ENCODE results near the gene TRPM5.

TRPM5 gene

DNA sequence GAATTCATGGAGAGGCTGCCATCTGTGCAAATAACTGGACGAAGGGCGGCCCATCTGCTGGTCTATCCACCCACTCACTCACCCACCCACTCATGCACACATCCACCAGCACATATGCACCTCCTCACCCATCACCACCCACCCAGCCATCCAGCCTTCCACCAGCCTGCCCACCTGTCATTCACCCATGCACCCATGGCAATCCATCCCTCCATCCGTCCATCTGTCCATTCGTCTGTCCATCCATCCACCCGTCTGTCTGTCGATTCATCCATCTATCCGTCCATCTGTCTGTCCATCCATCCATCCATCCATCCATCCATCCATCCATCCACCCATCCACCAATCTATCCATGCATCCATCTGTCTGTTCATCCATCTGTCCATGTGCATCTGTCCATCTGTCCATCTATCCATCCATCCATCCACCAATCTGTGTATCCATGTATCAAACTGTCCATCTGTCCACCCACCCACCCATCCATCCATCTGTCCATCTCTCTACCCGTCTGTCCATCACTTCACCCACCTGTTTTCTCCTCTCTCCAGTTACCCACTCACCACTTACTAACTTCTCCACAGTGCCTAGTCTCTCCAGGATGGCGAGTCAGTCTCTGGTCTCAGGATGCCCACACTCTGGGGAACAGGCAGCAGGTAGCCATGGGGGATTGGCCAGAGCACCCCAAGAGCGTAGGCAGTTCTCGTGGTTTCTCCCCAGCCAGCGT, 8.9 kb downstream of the TRPM5 start:
- no peak for DNase-seq

DNA sequence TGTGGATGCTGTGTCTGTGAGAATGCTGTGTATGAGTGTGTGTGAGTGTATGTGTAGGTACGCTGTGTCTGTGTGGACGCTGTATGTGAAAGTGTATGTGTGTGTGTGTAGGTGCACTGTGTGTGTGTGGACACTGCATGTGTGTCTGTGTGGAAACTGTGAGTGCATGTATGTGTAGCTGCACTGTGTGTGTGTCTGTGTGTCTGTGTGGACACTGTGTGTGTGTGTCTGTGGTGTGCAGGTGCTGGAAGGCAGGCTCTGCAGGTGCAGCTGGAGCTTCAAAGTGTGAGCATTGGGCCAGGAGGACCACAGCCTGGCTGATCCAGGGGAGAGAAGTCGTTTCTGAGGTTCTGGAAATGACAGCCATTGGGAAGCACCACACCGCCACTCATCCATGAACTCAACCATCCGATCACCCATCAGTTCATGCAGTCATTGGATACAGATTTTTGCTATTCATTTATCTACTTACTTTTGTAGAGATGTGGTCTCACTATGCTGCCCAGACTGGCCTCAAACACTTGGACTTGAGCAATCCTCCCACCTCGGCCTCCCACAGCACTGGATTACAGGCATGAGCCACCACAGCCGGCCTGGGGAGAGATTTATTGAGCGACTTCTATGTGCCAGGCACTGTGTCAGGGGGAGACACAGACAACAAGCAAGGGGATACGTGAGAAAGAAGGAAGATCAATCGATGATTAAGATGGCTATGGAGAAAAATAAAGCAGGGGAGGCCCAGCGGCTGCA, 9.6 kb downstream of the TRPM5 start:
- no peak for DNase-seq

DNA sequence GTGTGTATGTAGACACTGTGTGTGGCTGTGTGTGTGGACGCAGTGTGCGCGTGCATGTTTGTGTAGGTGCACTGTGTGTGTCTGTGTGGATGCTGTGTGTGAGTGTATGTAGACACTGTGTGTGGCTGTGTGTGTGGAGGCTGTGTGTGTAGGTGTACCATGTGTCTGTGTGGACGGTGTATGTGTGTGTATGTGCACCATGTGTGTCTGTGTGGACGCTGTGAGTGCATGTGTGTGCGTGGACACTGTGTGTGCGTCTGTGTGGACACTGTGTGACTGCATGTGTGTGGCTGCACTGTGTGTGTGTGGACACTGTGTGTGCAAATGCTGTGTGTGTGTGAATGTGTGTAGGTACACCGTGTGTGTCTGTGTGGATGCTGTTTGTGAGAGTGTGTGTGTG, 10.3 kb downstream of the TRPM5 start:
- no peak for DNase-seq

DNA sequence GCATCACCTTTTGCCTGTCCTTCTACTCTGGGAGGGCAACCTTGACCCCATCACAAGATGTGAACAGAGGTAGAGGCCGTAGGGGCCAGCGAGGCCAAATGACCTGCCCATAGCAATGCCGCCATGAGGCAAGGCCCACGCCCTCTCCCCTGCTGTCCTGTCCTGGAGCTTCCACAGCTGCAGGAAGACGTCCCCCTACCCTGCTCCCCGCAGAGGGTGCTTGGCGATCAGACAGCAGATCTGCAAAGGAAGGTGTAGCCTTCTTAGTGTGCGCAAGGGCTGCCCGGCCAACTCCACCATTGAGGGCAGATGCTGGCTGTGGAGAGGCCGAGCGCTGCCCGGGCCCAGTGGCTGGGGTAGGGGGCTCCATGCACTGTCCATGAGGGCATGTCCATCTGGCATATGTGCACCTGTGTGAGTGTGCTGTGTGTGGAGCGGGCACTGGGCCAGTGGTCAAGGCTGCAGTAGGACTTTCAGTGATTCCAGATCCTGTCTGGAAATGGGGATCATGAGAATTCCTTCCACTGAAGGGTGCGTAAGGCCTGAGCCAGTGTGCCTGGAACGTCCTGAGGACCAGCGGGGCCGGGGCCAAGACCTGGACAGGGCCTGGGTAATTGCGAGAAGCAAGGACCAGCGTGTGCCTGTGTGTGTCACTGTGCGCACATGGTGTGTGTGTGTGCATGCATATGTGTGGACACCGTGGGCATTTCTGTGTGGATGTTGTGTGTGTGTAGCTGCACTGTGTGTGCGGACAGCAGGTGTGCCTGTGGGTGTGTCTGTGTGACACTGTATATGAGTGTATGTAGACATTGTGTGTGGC, 11.0 kb downstream of the TRPM5 start:
- DNase-seq, result no peak

DNA sequence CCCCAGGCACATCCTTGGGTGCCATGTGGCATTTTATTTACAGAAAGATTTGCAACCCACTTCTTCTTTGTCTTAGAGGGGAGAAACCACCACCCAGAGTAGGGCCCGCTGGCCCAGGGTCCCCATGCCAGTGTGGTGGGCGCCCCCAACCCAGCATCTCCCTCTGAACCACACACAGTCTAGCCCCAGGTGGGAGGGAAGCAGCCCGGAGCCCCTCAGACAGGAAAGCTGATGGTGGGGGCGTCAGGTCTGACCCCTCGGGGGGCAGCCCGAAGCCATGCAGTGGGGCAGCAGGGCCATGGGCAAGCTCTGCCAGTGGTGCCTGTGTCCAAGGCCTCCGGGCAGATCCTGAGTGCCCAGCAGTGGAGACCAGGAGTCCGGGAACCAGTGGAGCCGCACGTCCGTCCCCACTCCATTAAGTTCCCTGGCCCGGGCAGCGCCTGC, 11.7 kb downstream of the TRPM5 start:
- no peak for DNase-seq

DNA sequence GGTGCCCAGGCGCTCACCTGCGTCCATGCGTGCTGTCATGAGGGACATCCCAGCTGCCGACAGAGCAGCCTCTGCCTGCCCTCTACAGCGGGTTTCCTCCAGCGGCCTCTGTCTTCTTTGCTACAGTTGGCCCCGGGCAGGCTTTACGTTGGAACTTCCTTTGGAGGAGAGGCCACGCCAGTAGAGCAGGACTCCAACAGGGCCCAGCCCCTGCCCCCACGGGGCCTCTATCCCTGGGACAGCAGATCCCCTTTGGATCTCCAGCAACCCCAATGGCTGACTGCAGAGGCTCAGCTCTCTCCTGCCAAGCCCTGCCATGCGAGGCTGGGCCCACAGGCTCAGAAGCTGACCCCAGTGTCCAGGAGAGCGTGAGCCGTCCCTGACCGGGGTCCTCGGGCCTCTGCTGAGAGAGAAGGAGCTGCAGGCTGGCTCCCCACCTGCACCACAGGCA, 12.1 kb downstream of the TRPM5 start:
- DNase-seq, result no peak

DNA sequence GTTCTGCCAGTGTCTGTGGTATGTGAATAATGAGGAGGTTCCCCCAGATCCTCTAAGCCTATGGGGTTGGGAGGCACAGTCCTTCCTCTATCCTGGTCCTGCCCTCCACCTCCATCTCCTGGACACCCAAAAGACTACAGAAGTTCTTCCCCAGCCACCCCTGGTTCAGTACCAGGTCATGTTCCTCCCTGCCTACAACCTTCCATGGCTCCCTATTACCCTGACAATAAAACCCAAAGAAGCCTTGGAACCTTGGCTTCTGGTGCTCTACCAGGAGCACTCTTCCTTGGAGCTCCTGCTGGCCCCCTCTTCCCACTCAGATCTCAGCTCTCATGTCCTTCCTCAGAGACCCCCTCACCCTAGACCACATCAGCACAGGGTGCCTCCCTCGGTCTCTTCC, 12.9 kb downstream of the TRPM5 start:
- no peak for DNase-seq

DNA sequence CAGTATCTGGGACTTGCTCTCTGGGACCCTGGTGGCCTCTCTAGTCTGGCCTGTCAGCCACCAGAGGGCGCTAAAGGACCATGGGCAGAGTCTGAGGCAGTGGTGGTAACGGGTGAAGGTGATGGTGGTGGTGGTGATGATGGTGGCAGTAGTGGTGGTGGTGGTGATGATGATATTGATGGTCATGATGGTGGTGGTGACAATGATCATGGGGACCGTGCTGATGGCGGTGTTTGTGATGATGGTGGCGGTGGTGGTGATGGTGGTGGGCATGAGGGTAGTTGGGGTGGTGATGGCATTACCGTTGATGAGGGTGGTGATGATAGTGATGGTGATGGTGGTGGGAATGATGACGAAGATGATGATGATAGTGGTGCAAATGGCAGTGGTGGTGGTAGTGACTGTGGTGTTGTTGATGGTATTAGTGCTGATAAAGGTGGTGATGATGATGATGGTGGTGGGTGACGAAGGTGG, 16.0 kb downstream of the TRPM5 start:
- peak; percentile 97 for DNase-seq

DNA sequence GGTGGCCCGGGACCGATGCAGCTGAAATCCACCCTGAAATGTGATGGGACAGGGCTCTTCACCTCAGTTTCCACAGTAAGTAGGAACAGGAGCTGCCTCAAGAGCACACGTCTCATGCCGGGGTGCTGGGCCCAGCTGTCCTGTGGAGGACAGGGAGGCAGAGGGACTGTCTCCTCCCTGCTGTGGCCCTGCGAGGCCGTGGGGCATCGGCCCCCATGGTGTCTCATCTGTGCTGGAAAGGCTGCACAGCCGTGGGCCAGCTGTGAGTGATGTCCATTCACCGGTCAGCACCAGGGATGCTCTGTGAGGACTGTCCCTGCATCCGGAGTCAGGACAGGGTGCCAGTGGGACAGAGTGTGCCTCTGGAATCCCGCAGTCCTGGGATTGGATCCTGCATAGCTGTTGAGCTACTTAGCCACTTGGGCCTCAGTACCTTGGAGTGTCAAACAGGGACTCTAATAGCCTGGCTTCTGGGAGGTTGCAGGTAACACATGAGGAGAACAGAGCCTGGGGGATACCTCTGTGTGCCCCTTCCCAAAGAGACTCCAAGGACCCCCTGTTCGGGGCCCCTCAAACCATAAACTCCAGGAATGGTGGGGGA, 16.5 kb downstream of the TRPM5 start:
- no peak for DNase-seq

DNA sequence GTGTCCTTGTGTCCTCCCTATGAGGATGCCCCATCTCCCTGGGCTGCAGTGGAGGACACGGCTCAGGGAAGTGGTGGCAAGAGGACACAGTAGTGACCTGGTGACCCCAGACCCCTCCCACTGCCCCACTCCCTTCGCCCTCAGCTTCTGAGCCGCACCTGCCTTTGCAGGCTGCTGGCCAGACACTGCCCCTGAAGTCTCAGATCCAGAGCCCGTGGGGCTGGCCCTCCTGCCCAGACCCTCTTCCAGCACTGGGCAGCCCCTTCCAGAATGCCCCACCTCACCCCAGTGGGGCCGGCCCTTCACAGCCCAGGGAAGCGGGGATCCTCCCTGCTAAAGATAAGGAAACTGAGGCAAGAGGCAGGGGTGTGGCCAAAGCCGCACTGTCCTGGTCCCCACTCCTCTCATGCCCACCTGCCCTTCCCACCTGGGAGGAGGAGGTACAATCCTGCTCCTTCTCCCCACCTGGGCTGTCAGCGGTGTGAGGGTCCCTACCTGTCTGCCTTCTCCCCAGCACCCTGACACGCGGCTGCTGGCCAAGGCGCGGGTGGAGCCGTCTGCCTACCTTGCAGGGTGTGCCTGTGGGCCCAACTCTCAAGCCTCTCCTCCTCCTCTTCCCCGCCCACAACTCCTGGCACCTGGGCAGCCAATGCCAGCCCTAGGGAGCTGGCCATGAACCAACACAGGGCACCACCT, 17.3 kb downstream of the TRPM5 start:
- no peak for DNase-seq

DNA sequence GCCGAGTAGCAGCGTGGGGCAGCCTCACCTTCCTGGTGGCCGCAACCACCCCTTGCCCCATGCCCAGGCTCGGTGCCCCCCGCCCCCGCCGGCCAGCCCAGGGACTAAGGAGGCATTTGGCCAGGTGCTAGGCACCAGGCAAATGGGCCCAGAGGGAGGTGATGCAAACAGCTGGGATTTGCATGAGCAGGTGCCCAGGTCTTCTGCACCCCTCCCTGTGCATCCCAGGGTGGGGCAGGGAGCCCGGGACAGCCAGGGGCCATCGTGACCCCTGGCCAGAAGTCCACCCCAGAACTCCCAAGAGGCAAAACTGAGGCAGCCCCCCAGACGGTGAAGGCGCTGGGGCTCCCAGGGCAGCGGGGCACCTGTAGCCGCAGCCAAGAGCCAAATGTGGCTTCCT, 18.1 kb downstream of the TRPM5 start:
- no peak for DNase-seq

DNA sequence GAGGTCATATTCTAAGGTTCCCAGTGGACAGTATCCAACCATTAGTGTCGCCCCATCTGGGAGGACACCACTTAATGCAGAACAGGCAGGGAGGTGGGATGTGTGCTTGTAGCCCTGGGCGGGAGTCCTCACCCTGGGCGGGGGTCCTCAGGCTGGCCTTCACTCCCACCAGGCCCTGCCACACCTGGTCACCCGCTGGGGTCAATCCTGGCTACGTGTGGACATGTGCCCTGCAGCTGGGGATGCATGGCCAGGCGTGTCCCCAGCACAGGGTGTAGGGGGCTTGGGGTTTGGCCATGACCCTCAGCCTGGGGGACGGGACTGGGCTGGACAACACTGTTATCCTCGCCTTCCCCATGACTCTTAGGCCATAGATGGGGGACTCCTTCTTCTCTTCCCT, 18.8 kb downstream of the TRPM5 start:
- DNase-seq, result no peak

DNA sequence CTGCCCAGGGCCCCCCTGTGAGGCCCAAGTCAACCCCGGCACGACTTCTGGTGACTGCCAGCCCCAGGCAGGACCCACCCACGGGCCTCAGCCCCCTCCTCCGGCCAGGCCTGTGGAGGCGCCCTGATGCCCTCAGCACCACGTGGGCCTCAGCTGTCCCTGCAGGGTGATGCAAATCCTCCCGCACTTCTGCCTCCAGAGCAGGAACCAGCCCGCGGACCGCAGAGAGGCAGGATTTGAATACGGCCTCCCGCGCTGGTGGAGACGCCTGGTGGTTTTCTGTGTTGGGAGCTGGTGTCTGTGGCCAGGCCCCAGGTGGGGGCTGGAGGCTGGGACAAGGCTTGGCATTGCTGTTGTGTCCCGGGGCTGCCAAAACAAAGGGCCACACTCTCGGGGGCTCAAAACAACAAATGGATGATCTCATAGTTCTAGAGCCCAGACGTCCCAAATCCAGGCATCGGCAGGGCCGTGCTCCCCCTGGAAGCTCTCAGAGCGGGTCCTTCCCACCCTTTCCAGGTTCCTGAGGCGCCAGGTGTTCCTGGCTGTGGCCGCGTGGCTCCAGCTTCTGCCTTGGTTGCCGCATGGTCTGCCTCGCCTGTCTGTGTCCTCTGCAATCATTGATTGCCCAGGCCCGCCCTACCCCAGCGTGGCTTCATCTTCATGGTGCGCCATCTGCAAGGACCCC, 19.4 kb downstream of the TRPM5 start:
- DNase-seq, result no peak

DNA sequence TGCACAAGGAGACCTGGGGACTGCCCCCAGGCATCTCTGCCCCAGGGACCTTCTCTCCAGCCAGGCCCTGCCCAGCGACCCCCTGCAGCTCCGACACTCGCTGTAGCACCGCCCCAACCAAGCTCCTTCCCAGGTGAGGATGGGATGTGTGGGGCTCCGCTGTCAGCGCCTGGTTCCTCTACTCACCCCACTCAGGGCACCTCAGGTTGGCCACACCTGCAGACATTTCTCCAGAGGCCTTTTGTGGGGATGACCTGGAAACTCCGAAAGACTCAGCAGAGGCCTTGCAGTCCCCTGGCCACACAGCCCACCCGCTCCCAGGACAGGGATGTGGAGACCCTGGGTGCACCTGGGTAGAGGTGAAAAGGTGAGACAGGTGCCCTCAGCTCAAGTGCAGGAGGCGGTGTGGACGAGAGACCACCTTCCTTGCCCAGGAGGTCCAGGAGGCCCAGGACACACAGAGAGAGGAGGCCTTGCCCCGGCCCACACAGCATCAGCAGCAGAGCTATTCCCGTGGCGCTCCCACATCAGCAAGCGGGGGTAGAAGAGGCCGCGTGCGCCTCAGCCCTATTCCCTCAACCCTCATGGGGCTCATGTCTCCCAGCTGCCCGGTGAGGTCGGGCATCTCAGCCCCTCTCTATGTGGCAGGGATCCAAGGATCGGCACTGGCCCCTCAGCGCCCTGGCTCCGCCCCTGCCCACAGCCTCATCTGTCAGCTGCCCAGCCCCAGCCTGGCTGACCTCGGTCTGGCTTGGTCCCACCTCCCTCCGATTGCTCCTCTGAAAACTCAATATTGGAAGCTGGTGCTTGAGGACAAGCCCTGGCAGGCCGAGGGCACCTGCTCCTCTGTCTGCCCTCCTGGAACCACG, 20.9 kb downstream of the TRPM5 start:
- DNase-seq, result no peak

DNA sequence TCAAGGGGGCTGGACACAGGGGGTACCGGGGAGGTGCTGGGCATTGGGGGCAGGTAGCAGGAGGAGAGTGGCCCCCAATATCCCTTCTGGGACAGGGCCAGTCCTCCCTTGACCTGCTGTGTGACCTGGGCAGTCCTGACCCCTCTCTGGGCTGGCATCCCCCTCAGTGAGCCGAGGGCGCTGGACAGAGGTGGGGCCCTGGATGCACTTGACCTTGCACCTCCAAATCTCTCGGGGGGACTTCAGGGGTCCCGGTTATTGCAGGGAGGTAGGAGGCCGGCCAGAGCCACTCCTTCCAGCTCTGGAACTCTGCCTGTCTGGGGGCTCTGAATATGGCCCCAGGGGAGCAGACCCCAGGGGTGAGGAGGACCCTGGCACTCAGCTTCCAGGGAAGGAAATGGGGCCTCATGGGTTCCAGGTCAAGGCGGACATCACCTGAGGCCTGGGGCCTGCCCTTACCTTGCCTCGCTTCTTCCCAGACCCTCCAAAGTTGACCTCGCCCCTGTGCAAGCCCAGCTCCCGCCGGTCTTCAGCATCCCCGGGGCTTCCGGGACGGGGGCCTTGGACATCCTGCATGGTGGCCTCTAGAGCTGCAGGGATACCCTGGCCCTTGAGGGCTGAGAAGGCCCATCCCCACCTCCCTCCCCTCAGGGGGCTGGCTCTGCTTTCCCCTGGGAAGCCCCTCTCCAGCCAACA, 21.7 kb downstream of the TRPM5 start:
- DNase-seq, result no peak

DNA sequence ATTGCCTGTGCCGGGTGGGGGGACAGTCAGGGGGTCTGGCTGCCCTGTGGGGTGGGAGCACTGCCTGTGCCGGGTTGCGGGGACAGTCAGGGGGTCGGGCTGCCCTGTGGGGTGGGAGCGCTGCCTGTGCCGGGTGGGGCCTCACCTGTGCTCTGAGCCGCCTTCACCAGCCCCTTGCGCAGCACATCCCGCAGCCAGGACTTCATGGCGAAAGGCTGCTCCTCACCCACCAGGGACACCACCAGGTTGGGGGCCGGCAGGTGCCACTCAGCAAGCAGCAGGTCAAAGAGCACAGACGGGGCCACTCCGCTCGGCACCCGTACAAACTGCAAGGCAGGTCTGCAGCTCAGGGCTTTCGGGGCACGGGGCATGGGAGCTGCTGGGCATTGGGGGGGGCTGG, 22.3 kb downstream of the TRPM5 start:
- no peak for DNase-seq

DNA sequence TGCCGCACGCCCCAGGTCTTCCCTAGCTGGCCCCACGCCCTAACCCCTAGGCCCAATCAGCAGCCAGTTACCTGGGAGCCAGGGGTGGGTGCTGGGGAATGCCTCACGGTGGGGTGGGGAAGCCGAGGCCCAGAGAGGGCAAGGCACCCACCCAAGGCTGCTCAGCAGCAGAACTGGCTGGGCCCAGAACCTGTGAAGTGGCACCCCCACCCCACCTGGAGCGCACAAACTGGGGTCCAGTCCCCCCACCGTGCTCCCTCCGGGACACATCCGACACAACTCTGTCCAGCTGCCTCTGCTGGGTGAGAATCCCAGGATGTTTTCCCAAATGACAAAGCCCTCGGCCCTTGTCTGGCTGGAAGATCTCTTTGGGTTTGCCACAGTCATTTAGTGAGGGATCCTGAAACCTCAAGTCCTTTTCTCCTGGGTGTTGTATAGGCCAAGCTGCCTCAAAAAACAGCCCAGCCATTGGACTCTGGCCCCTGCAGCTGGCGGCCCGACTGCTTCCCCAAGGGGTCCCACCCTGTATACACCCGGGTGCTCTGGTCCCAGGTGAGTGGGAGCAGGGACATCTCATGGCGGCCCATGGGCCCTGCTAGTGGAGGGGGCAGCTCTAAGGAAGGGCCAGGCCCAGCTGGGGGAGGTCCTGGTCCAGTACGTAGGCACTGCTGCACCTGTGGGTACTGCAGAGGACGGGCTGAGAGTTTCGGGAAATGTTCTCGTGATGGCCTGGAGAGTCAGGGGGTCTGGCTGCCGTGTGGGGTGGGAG, 22.9 kb downstream of the TRPM5 start:
- DNase-seq, result no peak

DNA sequence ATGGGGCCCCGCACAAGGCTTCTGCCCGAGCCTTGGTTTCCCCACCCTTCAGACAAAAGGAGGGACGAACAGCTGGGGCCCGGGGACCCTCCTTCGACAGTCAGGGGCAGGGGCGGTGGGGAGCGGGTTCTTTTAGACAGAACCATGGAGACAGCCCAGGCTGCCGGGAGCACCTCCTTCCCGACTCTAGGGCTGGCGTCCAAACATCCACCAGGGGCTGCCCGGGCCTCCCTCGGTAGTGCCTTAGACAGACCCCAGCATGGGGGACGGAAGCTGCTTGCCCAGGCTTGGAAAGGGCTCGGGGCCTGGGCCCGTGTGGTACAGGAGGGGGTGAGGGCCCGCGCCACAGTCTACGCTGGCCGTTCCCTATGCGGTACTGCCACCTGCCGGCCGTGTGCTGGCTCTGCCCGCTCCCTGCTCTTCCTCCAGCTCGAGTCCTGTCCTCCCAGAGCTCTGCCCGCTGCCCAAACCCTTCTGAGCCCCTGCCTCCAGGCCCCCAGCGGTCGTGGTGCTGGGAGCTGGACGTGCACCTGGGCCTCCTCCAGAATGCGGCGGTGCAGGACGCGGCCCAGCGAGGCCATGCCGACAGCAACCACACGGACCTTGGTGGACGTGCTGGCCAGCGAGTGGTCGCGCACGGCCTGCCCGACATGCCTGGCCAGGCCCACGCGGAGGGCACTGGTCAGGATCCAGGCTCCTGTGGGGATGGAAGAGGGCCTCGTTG, 23.6 kb downstream of the TRPM5 start:
- peak; percentile 89 for DNase-seq
